K562 (cell line): ENCODE data around the gene ANKRD7. TPM values are rescaled to one million over a fixed set of nuclear protein-coding genes. Genes with fewer than 3 reads are reported as not detected.

Experiments
- ATF4 ChIP-seq: fragments of 450-650 bp; formaldehyde crosslinking; IDR thresholded peaks from 2 replicates; pipeline ENCODE4 v1.4.0; 2022; ENCODE audit warnings: mild to moderate bottlenecking, moderate library complexity
- ERF ChIP-seq: fragments of 450-650 bp; formaldehyde crosslinking; IDR thresholded peaks from 2 replicates; pipeline ENCODE4 v1.4.0; 2020; ENCODE audit warnings: mild to moderate bottlenecking, mixed read lengths
- FOXM1 ChIP-seq, 2 experiments: fragments of 450-650 bp in 1 of 2; sonication (generic) in 1 of 2; formaldehyde crosslinking in 1 of 2; IDR thresholded peaks; 2 replicates each; pipeline versions ENCODE4 v1.6.1 to v1.9.0; 2017 to 2022; ENCODE audit warnings: low read depth in 2 of 2, mild to moderate bottlenecking in 2 of 2, missing genetic modification reagents in 1 of 2, moderate library complexity in 1 of 2
- GABPA ChIP-seq: fragments of 200-800 bp; sonication (Bioruptor generic); conservative IDR thresholded peaks from 2 replicates; pipeline ENCODE4 v1.6.1; 2016; ENCODE audit warnings: low read depth, missing genetic modification characterization, missing compliant biosample characterization
- HNRNPL ChIP-seq: fragments of 200-400 bp; formaldehyde crosslinking; IDR thresholded peaks from 2 replicates; pipeline ENCODE4 v1.6.1; 2017; ENCODE audit warnings: low read depth, mild to moderate bottlenecking, low read length
- KLF16 ChIP-seq: IDR thresholded peaks from 2 replicates; pipeline ENCODE4 v1.6.1; 2016; ENCODE audit warnings: antibody characterized with exemption
- LCOR ChIP-seq: sonication (generic); formaldehyde crosslinking; IDR thresholded peaks from 2 replicates; pipeline ENCODE4 v1.8.0; 2022; ENCODE audit warnings: mild to moderate bottlenecking, missing genetic modification reagents
- MEF2A ChIP-seq: IDR thresholded peaks from 2 replicates; pipeline ENCODE4 v1.6.1; 2011; ENCODE audit warnings: low read depth, mild to moderate bottlenecking, low read length, moderate library complexity; ENCODE audit not compliant: control insufficient read depth
- MEIS2 ChIP-seq: fragments of 450-650 bp; IDR thresholded peaks from 2 replicates; pipeline ENCODE4 v1.6.1; 2014; ENCODE audit warnings: mild to moderate bottlenecking; ENCODE audit not compliant: partially characterized antibody
- RAD21 ChIP-seq, 2 experiments: fragments of 250-450 bp in 1 of 2; fragments of 450-650 bp in 1 of 2; sonication (Bioruptor Pico) in 1 of 2; formaldehyde crosslinking in 1 of 2; IDR thresholded peaks in 1 of 2; conservative IDR thresholded peaks in 1 of 2; 2 replicates each; pipeline versions ENCODE4 v1.4.0 to v1.8.0; 2020 to 2022; ENCODE audit warnings: mild to moderate bottlenecking in 2 of 2, moderate library complexity in 1 of 2
- SIX5 ChIP-seq, 2 experiments: IDR thresholded peaks; 2 replicates each; pipeline ENCODE4 v1.6.1; 2011; ENCODE audit warnings: low read length in 2 of 2, borderline replicate concordance in 1 of 2, low read depth in 1 of 2, mild to moderate bottlenecking in 1 of 2, moderate library complexity in 1 of 2; ENCODE audit not compliant: insufficient read depth in 1 of 2
- SP2 ChIP-seq: IDR thresholded peaks from 2 replicates; pipeline ENCODE4 v1.6.1; 2011; ENCODE audit warnings: mild to moderate bottlenecking, low read depth, low read length, moderate library complexity; ENCODE audit not compliant: poor library complexity, severe bottlenecking; ENCODE audit errors: extremely low read depth
- TCF15 ChIP-seq: fragments of 250-450 bp; sonication (Bioruptor Pico); IDR thresholded peaks from 2 replicates; pipeline ENCODE4 v1.8.0; 2022; ENCODE audit warnings: moderate library complexity, mild to moderate bottlenecking, inconsistent platforms
- TCF3 ChIP-seq: sonication (generic); formaldehyde crosslinking; IDR thresholded peaks from 2 replicates; pipeline ENCODE4 v1.4.0; 2020; ENCODE audit warnings: mild to moderate bottlenecking, missing genetic modification reagents
- ZBTB5 ChIP-seq: fragments of 450-650 bp; IDR thresholded peaks from 2 replicates; pipeline ENCODE4 v1.6.1; 2017; ENCODE audit warnings: antibody characterized with exemption
- ZNF165 ChIP-seq: fragments of 250-450 bp; sonication (Bioruptor Pico); IDR thresholded peaks from 2 replicates; pipeline ENCODE4 v1.4.0; 2020; ENCODE audit warnings: borderline replicate concordance
- ZNF174 ChIP-seq: fragments of 250-450 bp; sonication (Bioruptor Pico); IDR thresholded peaks from 2 replicates; pipeline ENCODE4 v1.4.0; 2020; ENCODE audit warnings: mild to moderate bottlenecking
- ZNF584 ChIP-seq: fragments of 200-800 bp; sonication (Bioruptor generic); IDR thresholded peaks from 2 replicates; pipeline ENCODE4 v1.6.1; 2016; ENCODE audit warnings: low read depth, mild to moderate bottlenecking, missing genetic modification characterization, missing compliant biosample characterization
- ZNF644 ChIP-seq: fragments of 200-800 bp; sonication (Bioruptor generic); IDR thresholded peaks from 2 replicates; pipeline ENCODE4 v1.6.1; 2016; ENCODE audit warnings: low read depth, missing genetic modification characterization, missing compliant biosample characterization
- ZNF766 ChIP-seq: fragments of 200-800 bp; sonication (Bioruptor generic); conservative IDR thresholded peaks from 2 replicates; pipeline ENCODE4 v1.6.1; 2016; ENCODE audit warnings: missing genetic modification characterization, missing compliant biosample characterization
- polyA plus RNA-seq, 8 experiments: library from polyadenylated mRNA; depleted of rRNA in 4 of 8; stranded (reverse) in 5 of 8; unstranded in 3 of 8; fragments of >200 nt; fragmentation: Nextera tagmentation in 2 of 8; fragmentation: Illumina TruSeq in 1 of 8; extraction: Ambion mirVana in 2 of 8; extraction: Trizol in 1 of 8; gene quantifications; 2 replicates each; pipeline versions ENCODE4 v1.2.1 to v1.2.3, GENCODE V29; 2011 to 2014; ENCODE audit warnings: inconsistent platforms in 1 of 8, missing spikeins in 1 of 8
- total RNA-seq, 7 experiments: library from RNA; depleted of rRNA in 6 of 7; stranded (reverse); fragments of >200 nt in 6 of 7; fragmentation: Illumina TruSeq in 2 of 7; extraction: Trizol in 2 of 7; gene quantifications; 2 replicates each; pipeline versions ENCODE4 v1.2.1 to v1.2.3, GENCODE V29; 2011 to 2021; ENCODE audit warnings: low replicate concordance in 1 of 7

ANKRD7 gene
- total and polyA plus RNA-seq, 9 of the 15 experiments (the other 6 are each of a cell fraction or from before 2014, with no cell fraction given): 0.33 TPM; not detected in 8

- peak; percentile 73; the same call in 1 of the 2 replicates for TF ChIP-seq ZNF644 (tag)
- peak in 1 of 2 experiments; percentile 32; a peak in 1 of 4 replicates for TF ChIP-seq RAD21 (CRISPR knock-in tag; conservative IDR thresholded peaks at IDR 0.05 in 1 of 2, IDR thresholded peaks at IDR 0.05 in 1 of 2)
- TF ChIP-seq KLF16: peak; percentile 35; the same call in 1 of the 2 replicates
- peak; percentile 67 for TF ChIP-seq TCF3 (CRISPR knock-in tag)
- TF ChIP-seq FOXM1 (IDR thresholded peaks at IDR 0.05; ENCODE audit: low read depth): no peak; the same call in 1 of the 2 replicates
- no peak for TF ChIP-seq FOXM1 (CRISPR knock-in tag; IDR thresholded peaks at IDR 0.05; ENCODE audit: low read depth)
- no peak for TF ChIP-seq MEF2A
- peak; percentile 84 for TF ChIP-seq MEIS2
- TF ChIP-seq LCOR (CRISPR knock-in tag): 0 out of 2 replicates have a peak, but pooled peaks have one; percentile 35
- no peak for TF ChIP-seq TCF15 (CRISPR knock-in tag)
- TF ChIP-seq HNRNPL: no peak
- peak; percentile 32; the same call in 1 of the 2 replicates for TF ChIP-seq ZNF584 (CRISPR knock-in tag)
- no peak for TF ChIP-seq ZNF165 (CRISPR knock-in tag)
- TF ChIP-seq ZNF174: no peak
- TF ChIP-seq ZNF766 (CRISPR knock-in tag): peak; percentile 98
- peak; percentile 99 for TF ChIP-seq ATF4 (CRISPR knock-in tag)
- no peak for TF ChIP-seq ERF
- no peak for TF ChIP-seq SIX5 (IDR thresholded peaks at IDR 0.05; ENCODE audit: borderline replicate concordance in 1 of 2, insufficient read depth in 1 of 2, low read depth in 1 of 2, low read length in 2 of 2)
- TF ChIP-seq ZBTB5: no peak
- peak; percentile 32; the same call in 1 of the 2 replicates for TF ChIP-seq GABPA (tag)
- no peak for TF ChIP-seq SP2
These were observed 5.9 kb upstream of the ANKRD7 start (continued) for GRCh38 chr7:118218413-118219156.
